Measurements from ENCODE around the gene TIGIT.

TIGIT gene

DNA sequence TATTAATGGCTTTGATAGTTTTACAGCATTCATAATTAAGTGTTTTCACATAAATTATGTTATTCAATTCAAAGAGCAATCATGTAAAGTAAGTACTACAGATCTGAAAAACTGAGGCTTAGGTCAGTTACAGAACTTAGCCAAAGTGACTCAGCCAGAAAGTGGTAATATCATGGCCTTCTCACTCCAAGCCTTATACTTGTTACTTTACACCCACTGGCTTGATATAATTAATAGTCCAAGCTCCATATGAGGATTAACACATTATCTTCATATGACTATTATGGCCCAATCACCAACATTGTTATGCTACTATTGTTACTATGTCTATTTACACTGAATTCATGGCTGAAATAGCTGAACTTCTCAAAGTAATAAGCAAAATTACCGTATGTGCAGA lies 50.7 kb downstream of the TIGIT start:
- no peaks in the 10 kb centered on the region for H3K27me3 Mint-ChIP-seq (ENCODE audit: low read depth)
- no peaks in the 10 kb centered on the region for H3K4me1 Mint-ChIP-seq
- H3K27ac Mint-ChIP-seq = no peak overlapping the region
- H3K9me3 Mint-ChIP-seq = no peaks in the 10 kb centered on the region
- peaks cover 15% of the 10 kb centered on the region for H3K36me3 Mint-ChIP-seq (ENCODE audit: low read depth)
- H3K4me3 Mint-ChIP-seq = no peak overlapping the region
- TF ChIP-seq, protein P1, sequence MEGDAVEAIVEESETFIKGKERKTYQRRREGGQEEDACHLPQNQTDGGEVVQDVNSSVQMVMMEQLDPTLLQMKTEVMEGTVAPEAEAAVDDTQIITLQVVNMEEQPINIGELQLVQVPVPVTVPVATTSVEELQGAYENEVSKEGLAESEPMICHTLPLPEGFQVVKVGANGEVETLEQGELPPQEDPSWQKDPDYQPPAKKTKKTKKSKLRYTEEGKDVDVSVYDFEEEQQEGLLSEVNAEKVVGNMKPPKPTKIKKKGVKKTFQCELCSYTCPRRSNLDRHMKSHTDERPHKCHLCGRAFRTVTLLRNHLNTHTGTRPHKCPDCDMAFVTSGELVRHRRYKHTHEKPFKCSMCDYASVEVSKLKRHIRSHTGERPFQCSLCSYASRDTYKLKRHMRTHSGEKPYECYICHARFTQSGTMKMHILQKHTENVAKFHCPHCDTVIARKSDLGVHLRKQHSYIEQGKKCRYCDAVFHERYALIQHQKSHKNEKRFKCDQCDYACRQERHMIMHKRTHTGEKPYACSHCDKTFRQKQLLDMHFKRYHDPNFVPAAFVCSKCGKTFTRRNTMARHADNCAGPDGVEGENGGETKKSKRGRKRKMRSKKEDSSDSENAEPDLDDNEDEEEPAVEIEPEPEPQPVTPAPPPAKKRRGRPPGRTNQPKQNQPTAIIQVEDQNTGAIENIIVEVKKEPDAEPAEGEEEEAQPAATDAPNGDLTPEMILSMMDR (IDR thresholded peaks at IDR 0.05; ENCODE audit: unreplicated experiment in 3 of 3) = no peak

DNA sequence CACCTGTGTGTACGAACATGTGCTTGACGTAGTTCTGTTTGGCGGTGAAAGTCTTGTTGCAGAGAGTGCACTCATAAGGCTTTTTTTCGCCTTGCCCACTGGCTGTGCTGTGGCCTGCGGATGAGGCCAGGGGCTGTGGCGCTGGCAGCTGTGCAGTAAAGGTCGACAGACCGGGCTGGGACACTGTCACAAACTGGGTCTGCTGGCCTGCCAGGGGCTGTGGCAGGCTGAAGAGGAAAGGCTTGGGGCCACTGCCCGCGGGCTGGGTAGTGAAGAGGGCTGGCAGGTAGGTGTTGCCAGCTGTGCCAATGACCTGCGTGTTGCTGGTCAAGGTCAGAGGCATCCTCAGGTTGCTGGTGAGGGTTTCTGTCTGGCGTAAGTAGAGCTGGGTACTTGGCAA lies 56.4 kb downstream of the TIGIT start:
- H3K27me3 Mint-ChIP-seq (ENCODE audit: low read depth) = no peaks in the 10 kb centered on the region
- no peak overlapping the region for H3K4me3 Mint-ChIP-seq
- no peak overlapping the region for H3K27ac Mint-ChIP-seq
- no peaks in the 10 kb centered on the region for H3K4me1 Mint-ChIP-seq
- no peaks in the 10 kb centered on the region for H3K9me3 Mint-ChIP-seq
- TF ChIP-seq, protein P1 (IDR thresholded peaks at IDR 0.05; ENCODE audit: unreplicated experiment in 3 of 3) = no peak
- H3K36me3 Mint-ChIP-seq (ENCODE audit: low read depth) = peaks cover 41% of the 10 kb centered on the region

DNA sequence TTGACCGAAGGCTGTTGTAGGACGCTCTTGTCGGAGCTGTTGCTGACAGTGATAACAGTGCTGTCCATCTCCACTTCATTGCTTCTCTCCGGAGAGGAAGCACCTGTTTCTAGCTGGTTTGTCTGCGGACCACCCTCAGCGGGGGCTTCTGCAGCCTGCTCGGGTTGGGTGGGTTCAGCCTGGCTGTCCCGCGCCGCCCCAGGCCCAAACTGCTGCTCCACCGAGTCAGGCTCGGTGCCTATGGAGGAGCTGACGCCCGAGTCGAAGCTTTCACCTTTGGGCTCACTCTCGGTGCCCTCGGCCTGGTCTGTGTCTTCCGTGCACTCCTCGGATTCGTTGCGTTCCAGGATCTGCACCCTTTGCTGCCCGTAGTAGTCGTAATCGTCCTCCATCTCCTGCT lies 56.9 kb downstream of the TIGIT start:
- H3K36me3 Mint-ChIP-seq (ENCODE audit: low read depth) = peaks cover 41% of the 10 kb centered on the region
- H3K9me3 Mint-ChIP-seq = no peaks in the 10 kb centered on the region
- no peak overlapping the region for H3K27ac Mint-ChIP-seq
- no peak overlapping the region for H3K4me3 Mint-ChIP-seq
- H3K4me1 Mint-ChIP-seq = no peaks in the 10 kb centered on the region
- TF ChIP-seq, protein P1 (IDR thresholded peaks at IDR 0.05; ENCODE audit: unreplicated experiment in 3 of 3) = no peak
- H3K27me3 Mint-ChIP-seq (ENCODE audit: low read depth) = no peaks in the 10 kb centered on the region

DNA sequence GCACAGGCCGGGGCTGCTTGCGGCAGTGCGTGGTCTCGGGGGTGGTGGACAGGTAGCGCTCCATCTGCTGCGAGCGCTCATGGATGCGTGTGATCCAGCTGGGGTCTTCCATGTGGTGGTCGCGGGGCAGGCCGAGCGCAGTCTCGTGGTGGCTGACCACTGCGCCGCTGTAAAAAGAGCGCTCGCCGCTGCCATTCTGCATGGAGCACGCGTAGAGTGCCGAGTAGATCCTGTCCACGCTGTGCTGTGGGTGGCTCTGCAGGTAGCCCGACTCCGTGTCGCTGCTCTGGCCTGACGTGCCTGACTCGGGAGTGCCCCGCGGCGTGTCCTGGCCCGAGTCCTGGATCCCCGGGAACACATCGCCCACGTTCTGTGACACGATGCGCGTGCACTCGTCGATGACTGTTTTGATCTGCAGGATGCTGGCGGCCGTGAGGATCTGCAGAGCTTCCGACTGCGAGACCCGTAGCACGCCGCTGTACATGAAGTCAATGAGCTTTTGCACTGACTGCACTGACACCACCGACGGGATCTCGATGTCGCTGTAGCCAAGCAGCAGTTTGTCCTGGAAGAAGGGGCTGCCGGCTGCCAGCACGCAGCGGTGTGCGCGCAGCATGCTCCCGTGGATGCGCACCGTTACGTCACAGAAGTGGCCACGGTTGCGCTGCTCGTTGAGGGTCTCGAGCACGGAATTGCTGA lies 57.4 kb downstream of the TIGIT start:
- H3K4me1 Mint-ChIP-seq = no peaks in the 10 kb centered on the region
- peaks cover 41% of the 10 kb centered on the region for H3K36me3 Mint-ChIP-seq (ENCODE audit: low read depth)
- TF ChIP-seq, protein P1 (IDR thresholded peaks at IDR 0.05; ENCODE audit: unreplicated experiment in 3 of 3) = no peak
- no peaks in the 10 kb centered on the region for H3K27me3 Mint-ChIP-seq (ENCODE audit: low read depth)
- H3K4me3 Mint-ChIP-seq = no peak overlapping the region
- H3K27ac Mint-ChIP-seq = no peak overlapping the region
- H3K9me3 Mint-ChIP-seq = no peaks in the 10 kb centered on the region

DNA sequence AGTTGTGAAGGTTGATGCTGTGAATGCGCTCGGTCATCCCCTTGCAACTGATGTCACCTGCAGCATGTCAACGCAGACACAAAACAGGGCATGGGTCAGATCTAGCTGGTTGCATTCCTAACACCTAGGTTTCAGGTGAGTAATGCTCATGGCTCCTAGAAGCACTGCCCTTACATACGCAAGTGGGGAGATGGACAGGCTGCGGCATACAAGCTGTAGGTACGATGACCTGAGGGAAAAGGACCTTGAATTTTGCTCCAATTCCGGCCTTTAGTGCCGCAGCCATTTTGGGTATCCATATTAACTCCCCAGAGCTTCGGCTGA lies 58.0 kb downstream of the TIGIT start:
- Mint-ChIP-seq H3K27ac (no peak overlapping the region), H3K27me3 (ENCODE audit: low read depth) (no peaks in the 10 kb centered on the region), H3K4me3 (no peak overlapping the region), H3K4me1 (no peaks in the 10 kb centered on the region), H3K9me3 (no peaks in the 10 kb centered on the region), H3K36me3 (ENCODE audit: low read depth) (peaks cover 41% of the 10 kb centered on the region)
- TF ChIP-seq, protein P1 (IDR thresholded peaks at IDR 0.05; ENCODE audit: unreplicated experiment in 3 of 3) = no peak

DNA sequence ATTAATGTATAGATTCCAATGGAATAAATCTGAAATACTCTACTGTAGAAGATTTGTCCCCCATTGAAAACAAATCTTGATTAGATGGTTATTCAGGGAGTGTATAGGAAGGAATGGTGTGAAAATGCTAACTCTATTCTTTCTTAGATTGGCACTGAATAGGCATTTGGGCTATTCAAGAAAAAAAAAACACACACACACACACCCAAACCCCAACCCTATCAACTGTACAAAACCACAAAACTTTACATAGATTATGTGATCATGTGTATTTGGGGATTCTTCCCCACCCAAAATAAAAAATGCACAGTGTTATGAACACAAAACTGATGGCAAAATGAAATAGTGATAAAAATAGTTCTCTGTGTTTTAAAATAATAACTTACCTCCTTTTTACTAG lies 61.8 kb downstream of the TIGIT start:
- no peaks in the 10 kb centered on the region for H3K9me3 Mint-ChIP-seq
- TF ChIP-seq, protein P1 (IDR thresholded peaks at IDR 0.05; ENCODE audit: unreplicated experiment in 3 of 3) = no peak
- no peaks in the 10 kb centered on the region for H3K4me1 Mint-ChIP-seq
- no peak overlapping the region for H3K4me3 Mint-ChIP-seq
- H3K36me3 Mint-ChIP-seq (ENCODE audit: low read depth) = peaks cover 14% of the 10 kb centered on the region
- H3K27ac Mint-ChIP-seq = no peak overlapping the region
- H3K27me3 Mint-ChIP-seq (ENCODE audit: low read depth) = no peaks in the 10 kb centered on the region
